Psoas muscle (tissue), 8 donors: ENCODE measurements around the gene GLI3. TPM values are rescaled to one million over a fixed set of nuclear protein-coding genes. Genes with fewer than 3 reads are reported as not detected.

Experiments used
- ATAC-seq, 4 donors: fragments of 200-7000 bp; cut with Tn5 transposase; one replicate each; pipeline ENCODE4 v1.9.1; 2020; ENCODE audit warnings: moderate library complexity in 3 of 4, mild to moderate bottlenecking in 2 of 4
- DNase-seq, 2 donors: peaks; one replicate each; pipeline ENCODE4 v3.0.0-alpha.2; 2020
- H3K27ac ChIP-seq: fragments of 200-600 bp; one replicate; pipeline ENCODE4 v1.8.0; 2022
- H3K27me3 ChIP-seq, 3 donors: fragments of 200-600 bp in 1 of 3; one replicate each; pipeline versions ENCODE4 v1.6.1 to v1.8.0; 2013 to 2022; ENCODE audit warnings: low read length in 2 of 3, mild to moderate bottlenecking in 2 of 3, moderate library complexity in 1 of 3; ENCODE audit not compliant: insufficient read depth in 3 of 3
- H3K36me3 ChIP-seq, 2 donors: fragments of 200-600 bp in 1 of 2; one replicate each; pipeline versions ENCODE4 v1.6.1 to v1.8.0; 2013 to 2022; ENCODE audit warnings: low read depth in 1 of 2, mild to moderate bottlenecking in 1 of 2, moderate library complexity in 1 of 2; ENCODE audit not compliant: insufficient read depth in 1 of 2
- H3K4me1 ChIP-seq: fragments of 200-600 bp; one replicate; pipeline ENCODE4 v1.8.0; 2022
- H3K4me3 ChIP-seq: fragments of 200-600 bp; one replicate; pipeline ENCODE4 v1.8.0; 2022; ENCODE audit warnings: mild to moderate bottlenecking
- H3K9me3 ChIP-seq: fragments of 200-600 bp; one replicate; pipeline ENCODE4 v1.8.0; 2022
- WGBS, 3 donors: extraction: QIAGEN DNeasy Blood & Tissue Kit; methylation state at CpG; one replicate each; pipeline versions ENCODE4 v1.1.6 to v1.1.7; 2013; 5-methylcytosine and 5-hydroxymethylcytosine counted together
- intact Hi-C, 2 donors: fragments of 100-400 bp; cut with DNase I; formaldehyde crosslinking; loops; one replicate each; pipeline versions ENCODE4 v1.11.0 to v1.14.2; 2022
- polyA plus RNA-seq, 3 donors: library from polyadenylated mRNA; stranded (reverse); fragments of 200-250 nt; gene quantifications; one replicate each; pipeline ENCODE4 v1.2.3, GENCODE V29; 2013
- total RNA-seq, 4 donors: library from RNA; stranded (reverse); fragmentation: NEBNext Ultra II Directional in 2 of 4; extraction: Animal tissue kit (Norgen Biotek cat#: 25700) in 2 of 4; gene quantifications; one replicate each; pipeline versions ENCODE4 v1.2.1 to v1.2.4, GENCODE V29; 2021 to 2023
- TF ChIP-seq, protein P1 (sequence below): fragments of 200-600 bp; IDR thresholded peaks from one replicate; pipeline ENCODE4 v1.8.0; 2022; ENCODE audit warnings: antibody characterized with exemption
- donor health status: healthy with polysubstance abuse.
- donor health status: DM: no; HTN: no; CAD: no; lungs with moderate emphysema.
- donor health status: Bipolar disorder and iron deficiency.
- donor health status: healthy.
- donor health status: DM: yes; HTN: yes; CAD: no.
- donor health status: DM: no; HTN: no; CAD: no.
- donor health status: DM: no; HTN: no; CAD: no.
- donor health status: DM: yes; HTN: yes; CAD: no.

Gene GLI3
- total and polyA plus RNA-seq, 7 donors = 0.24 to 4.9 (median 3.2) TPM

DNA sequence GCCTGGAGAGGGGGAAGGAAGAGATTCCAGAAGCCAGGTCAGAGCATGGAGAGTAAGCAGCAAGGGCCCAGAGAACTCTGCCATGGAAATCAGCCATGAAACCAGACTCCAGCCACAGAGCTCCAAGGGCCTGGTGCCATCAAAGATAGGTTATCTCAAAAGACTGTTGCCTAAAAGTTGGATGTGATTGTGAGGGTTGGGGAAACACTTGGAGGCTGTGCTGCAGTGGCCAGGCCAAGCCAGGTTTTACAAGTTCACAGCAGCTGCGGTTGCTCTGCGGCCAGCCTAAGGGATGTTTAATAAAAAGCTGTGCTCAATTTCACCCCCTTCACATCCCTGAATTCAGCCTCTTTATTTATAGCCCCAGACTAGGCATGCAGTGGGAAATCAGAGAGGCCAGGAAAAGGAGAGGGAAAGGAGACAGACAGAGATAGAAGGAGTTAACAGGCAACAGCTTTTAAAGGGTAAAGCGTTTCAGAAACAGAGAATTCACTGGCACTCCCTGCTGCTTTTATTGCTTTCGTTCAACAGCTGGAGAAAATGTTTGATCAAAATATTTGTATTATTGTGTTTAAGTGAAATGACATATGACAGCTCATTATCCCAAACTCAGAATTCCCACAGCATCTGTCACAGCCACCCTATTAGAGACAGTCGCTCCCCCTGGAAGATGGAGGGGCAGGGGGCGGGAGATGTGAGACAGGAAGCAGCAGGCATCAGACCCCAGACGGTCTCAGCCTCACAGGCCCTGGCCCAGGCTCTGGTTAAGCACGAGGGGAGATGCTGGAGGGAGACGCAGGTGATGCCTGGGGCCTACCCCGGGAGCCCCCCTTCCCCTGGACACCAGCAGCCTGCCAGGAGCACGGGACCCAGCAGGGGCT is 140.1 kb downstream of the GLI3 start:
- intact Hi-C loops = no loop called here
- DNase-seq = peak; percentile 41 to 57
- H3K27ac ChIP-seq = peak overlapping the region; percentile 50
- TF ChIP-seq, protein P1, sequence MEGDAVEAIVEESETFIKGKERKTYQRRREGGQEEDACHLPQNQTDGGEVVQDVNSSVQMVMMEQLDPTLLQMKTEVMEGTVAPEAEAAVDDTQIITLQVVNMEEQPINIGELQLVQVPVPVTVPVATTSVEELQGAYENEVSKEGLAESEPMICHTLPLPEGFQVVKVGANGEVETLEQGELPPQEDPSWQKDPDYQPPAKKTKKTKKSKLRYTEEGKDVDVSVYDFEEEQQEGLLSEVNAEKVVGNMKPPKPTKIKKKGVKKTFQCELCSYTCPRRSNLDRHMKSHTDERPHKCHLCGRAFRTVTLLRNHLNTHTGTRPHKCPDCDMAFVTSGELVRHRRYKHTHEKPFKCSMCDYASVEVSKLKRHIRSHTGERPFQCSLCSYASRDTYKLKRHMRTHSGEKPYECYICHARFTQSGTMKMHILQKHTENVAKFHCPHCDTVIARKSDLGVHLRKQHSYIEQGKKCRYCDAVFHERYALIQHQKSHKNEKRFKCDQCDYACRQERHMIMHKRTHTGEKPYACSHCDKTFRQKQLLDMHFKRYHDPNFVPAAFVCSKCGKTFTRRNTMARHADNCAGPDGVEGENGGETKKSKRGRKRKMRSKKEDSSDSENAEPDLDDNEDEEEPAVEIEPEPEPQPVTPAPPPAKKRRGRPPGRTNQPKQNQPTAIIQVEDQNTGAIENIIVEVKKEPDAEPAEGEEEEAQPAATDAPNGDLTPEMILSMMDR = no peak
- WGBS, 3 donors = 21 to 34% (median 34%) methylated on average over 11 of the region's 11 CpGs
- no peaks in the 10 kb centered on the region for H3K36me3 ChIP-seq
- no peaks in the 10 kb centered on the region for H3K27me3 ChIP-seq
- H3K4me3 ChIP-seq = no peak overlapping the region
- ATAC-seq = peak; percentile 53 to 80 (median 72)
- no peaks in the 10 kb centered on the region for H3K9me3 ChIP-seq
- H3K4me1 ChIP-seq = peaks cover 23% of the 10 kb centered on the region

DNA sequence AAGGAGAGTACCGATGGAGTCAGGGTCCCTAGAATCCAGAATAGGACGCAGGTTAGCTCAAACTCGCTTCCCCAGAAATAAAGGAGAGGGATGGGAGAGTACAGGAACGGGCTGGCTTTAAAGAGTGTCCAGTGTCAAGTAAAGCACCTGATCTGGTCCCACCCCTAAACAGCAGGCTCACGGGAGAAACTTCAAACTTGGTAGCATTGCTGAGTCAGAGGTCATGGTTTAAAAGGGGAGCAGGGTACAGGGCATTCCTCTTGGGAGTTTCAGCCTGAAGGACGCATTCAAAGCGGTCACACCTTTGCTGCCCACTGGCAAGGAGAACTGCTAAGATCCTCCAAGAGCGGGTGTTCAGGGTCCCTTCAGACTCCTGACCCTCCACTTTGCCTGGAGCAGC is 140.7 kb downstream of the GLI3 start:
- H3K36me3 ChIP-seq = no peaks in the 10 kb centered on the region
- H3K4me3 ChIP-seq = no peak overlapping the region
- ATAC-seq (peak; percentile 28 to 60 (median 55)), DNase-seq (no peak)
- WGBS, 3 donors = 49 to 64% (median 52%) methylated on average over 8 of the region's 8 CpGs
- TF ChIP-seq, protein P1 = no peak
- intact Hi-C loops = no loop called here
- peaks cover 23% of the 10 kb centered on the region for H3K4me1 ChIP-seq
- no peaks in the 10 kb centered on the region for H3K9me3 ChIP-seq
- no peaks in the 10 kb centered on the region for H3K27me3 ChIP-seq
- H3K27ac ChIP-seq = peak overlapping the region; percentile 50

DNA sequence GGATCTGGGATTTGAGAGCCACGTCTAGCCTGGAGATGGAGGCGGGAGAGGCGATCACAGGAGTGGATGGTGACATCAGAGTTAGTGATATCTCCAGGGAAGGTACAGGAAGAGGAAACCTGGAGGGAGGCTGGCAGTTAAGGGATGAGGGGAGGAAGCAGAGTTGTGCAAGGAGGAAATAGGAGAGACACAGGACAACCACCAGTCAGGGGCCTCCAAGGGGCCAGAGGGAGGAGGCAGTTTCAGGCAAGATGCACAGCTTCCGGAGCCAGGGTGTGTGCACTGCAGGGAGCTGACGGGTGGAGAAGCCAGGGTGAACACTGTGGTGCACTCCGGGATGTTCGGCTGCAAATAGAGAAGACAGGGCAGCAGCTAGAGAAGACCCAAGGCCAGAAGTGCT is 141.2 kb downstream of the GLI3 start:
- DNase-seq = no peak
- Histone ChIP-seq H3K4me1 (peaks cover 23% of the 10 kb centered on the region), H3K27ac (peak overlapping the region; percentile 50), H3K9me3 (no peaks in the 10 kb centered on the region), H3K4me3 (no peak overlapping the region), H3K36me3 (no peaks in the 10 kb centered on the region), H3K27me3 (no peaks in the 10 kb centered on the region)
- TF ChIP-seq, protein P1 = no peak
- intact Hi-C loops = no loop called here
- peak in 1 of 4 donors; percentile 8 for ATAC-seq
- WGBS, 3 donors = 78 to 86% (median 84%) methylated on average over 7 of the region's 7 CpGs

DNA sequence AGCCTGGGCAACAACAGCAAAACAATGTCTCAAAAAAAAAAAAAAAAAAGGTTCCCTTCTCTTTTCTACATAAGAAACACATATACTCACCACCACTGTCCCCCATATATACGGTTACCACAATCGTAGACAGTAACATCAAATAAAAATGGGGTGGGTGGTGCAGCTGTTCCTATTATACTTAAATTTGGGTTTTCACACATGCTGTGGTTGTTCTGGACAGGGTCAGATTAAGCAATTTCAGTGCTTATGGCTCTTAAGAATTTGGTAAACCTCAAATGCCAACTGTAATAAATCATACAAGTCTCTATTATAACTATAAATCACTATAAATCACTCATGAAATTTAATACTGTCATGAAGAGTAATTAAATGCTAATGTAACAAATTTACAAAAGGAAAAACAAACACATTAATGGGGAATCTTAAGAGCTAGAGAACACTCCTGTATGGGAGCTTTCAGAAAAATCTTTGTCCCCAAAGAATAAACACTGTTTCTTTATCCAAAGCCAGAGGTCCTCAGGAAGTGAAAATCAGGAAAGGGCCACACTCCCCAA is 143.6 kb downstream of the GLI3 start:
- no peak for DNase-seq
- Histone ChIP-seq H3K9me3 (no peaks in the 10 kb centered on the region), H3K36me3 (no peaks in the 10 kb centered on the region), H3K27me3 (no peaks in the 10 kb centered on the region), H3K4me1 (peaks cover 23% of the 10 kb centered on the region), H3K27ac (no peak overlapping the region), H3K4me3 (no peak overlapping the region)
- TF ChIP-seq, protein P1 = no peak
- whole genome bisulfite sequencing, 3 donors = 57 to 96% (median 72%) methylated on average over 2 of the region's 2 CpGs
- no peak for ATAC-seq
- intact Hi-C loops = no loop called here
